HG03097 (cell line): Measurements from ENCODE around the gene LUZP1.

ENCODE experiments used
- ATAC-seq: cut with Tn5 transposase; IDR thresholded peaks from one replicate; pipeline ENCODE4 v1.9.1; 2021; ENCODE audit not compliant: unreplicated experiment, low FRiP score

Gene LUZP1

GRCh38 chr1:23120383-23120782 is 48.3 kb downstream of the LUZP1 start:
- no peak for ATAC-seq

- no peak for ATAC-seq
Observed at GRCh38 chr1:23118957-23119792, 49.5 kb downstream of the LUZP1 start.

- ATAC-seq: no peak
Observed at GRCh38 chr1:23118407-23118806, 50.2 kb downstream of the LUZP1 start.

- no peak for ATAC-seq
Observed at GRCh38 chr1:23116921-23117699, 51.5 kb downstream of the LUZP1 start.

GRCh38 chr1:23116216-23116836 is 52.3 kb downstream of the LUZP1 start:
- no peak for ATAC-seq

- ATAC-seq: no peak
Observed at GRCh38 chr1:23114424-23115079, 54.1 kb downstream of the LUZP1 start.

GRCh38 chr1:23111600-23112535 is 56.8 kb downstream of the LUZP1 start:
- ATAC-seq: no peak

- no peak for ATAC-seq
Observed at GRCh38 chr1:23110391-23110790, 58.3 kb downstream of the LUZP1 start.

- ATAC-seq: no peak
Observed at GRCh38 chr1:23108918-23109533, 59.6 kb downstream of the LUZP1 start.

- no peak for ATAC-seq
Observed at GRCh38 chr1:23103001-23103889, 65.4 kb downstream of the LUZP1 start.

- no peak for ATAC-seq
Observed at GRCh38 chr1:23102289-23102688, 66.4 kb downstream of the LUZP1 start.

GRCh38 chr1:23101887-23102286 is 66.8 kb downstream of the LUZP1 start:
- ATAC-seq: no peak

- ATAC-seq: no peak
Observed at GRCh38 chr1:23101101-23101827, 67.4 kb downstream of the LUZP1 start.

GRCh38 chr1:23100074-23100748 is 68.4 kb downstream of the LUZP1 start:
- no peak for ATAC-seq

- ATAC-seq: no peak
Observed at GRCh38 chr1:23099171-23099536, 69.5 kb downstream of the LUZP1 start.

GRCh38 chr1:23098463-23099170 is 70.0 kb downstream of the LUZP1 start:
- ATAC-seq: no peak

GRCh38 chr1:23097316-23097715 is 71.3 kb downstream of the LUZP1 start:
- ATAC-seq: no peak
